AG09309 (cell line): ENCODE results near the gene ADAM19.
A peak's percentile ranks its signal among the peaks of the same experiment; 100 is the strongest.

Experiments
- DNase-seq: peaks from one replicate; pipeline ENCODE4 v3.0.0-alpha.2; 2010; ENCODE audit warnings: low read depth
- H3K4me3 ChIP-seq: 2 replicates; pipeline ENCODE4 v1.5.1; 2011; ENCODE audit warnings: mild to moderate bottlenecking, low read depth, low read length, moderate library complexity; ENCODE audit not compliant: control insufficient read depth
- TF ChIP-seq, protein P1 (sequence below): IDR thresholded peaks from 2 replicates; pipeline ENCODE4 v1.5.1; 2011; ENCODE audit warnings: mild to moderate bottlenecking, low read depth, low read length, inconsistent platforms; ENCODE audit not compliant: insufficient read depth, control insufficient read depth; ENCODE audit errors: missing control alignments

Gene ADAM19

DNA sequence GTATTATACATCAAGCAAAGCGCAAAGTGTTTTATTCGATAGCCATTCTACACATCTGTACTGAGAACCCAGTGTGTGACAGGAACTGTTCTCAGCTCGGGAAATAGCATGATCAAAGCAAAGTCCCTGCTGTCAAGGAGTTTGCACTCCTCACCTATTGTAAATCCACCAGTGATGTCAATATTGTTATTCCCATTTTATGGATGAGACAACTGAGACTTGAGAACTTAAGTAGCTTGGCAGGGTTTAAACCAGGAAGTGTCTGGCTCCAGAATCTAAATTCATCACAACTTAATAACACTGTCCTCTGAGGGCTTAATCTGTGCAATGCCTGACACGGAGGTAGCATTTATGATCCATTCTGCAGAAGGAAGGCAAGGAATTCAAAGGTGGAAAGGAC, 50.7 kb downstream of the ADAM19 start:
- TF ChIP-seq, protein P1, sequence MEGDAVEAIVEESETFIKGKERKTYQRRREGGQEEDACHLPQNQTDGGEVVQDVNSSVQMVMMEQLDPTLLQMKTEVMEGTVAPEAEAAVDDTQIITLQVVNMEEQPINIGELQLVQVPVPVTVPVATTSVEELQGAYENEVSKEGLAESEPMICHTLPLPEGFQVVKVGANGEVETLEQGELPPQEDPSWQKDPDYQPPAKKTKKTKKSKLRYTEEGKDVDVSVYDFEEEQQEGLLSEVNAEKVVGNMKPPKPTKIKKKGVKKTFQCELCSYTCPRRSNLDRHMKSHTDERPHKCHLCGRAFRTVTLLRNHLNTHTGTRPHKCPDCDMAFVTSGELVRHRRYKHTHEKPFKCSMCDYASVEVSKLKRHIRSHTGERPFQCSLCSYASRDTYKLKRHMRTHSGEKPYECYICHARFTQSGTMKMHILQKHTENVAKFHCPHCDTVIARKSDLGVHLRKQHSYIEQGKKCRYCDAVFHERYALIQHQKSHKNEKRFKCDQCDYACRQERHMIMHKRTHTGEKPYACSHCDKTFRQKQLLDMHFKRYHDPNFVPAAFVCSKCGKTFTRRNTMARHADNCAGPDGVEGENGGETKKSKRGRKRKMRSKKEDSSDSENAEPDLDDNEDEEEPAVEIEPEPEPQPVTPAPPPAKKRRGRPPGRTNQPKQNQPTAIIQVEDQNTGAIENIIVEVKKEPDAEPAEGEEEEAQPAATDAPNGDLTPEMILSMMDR: no peak
- no peak for DNase-seq
- H3K4me3 ChIP-seq: no peak overlapping the region

- H3K4me3 ChIP-seq: no peak overlapping the region
- DNase-seq: no peak
- TF ChIP-seq, protein P1: no peak
These were observed 51.6 kb downstream of the ADAM19 start for GRCh38 chr5:157523976-157524375.

GRCh38 chr5:157521704-157522029, 53.9 kb downstream of the ADAM19 start:
- no peak overlapping the region for H3K4me3 ChIP-seq
- no peak for DNase-seq
- TF ChIP-seq, protein P1: peak; percentile 17

DNA sequence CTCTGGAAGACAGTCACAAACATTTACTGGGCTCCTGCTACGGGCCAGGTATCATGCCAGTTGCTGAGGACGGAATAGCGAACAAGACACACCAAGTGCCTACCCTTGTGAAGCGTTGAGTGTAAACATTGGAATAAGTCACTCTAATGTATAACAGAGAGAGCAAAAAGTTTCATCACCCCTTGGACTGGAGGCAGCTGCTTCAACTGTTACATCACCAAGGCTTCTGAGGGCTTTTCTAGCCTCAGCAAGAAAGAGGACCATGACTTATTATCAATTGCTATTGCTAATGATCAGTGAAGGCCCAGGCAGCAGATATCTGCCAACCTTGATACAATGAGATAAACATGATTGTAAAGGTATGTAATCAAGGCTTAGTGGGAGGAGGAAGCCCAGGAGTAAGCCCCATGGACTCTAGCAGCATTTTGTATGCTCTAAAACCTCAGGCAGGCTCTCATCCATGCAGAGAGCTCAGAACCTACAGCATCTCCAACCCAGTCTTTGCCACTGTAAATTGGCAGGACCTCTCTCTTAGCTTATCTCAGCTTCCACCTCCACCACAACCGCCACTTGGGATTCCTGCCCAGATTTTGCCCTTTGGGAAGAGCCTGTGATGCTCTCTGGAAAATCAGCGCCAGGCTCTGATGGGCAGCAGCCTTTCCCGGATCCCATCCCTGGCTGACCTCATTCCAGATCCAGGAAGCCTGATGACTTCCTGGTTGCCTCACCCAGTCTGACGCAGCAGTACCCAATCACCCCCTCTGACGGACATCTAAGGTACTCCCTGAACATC, 54.5 kb downstream of the ADAM19 start:
- TF ChIP-seq, protein P1: no peak
- H3K4me3 ChIP-seq: no peak overlapping the region
- no peak for DNase-seq

DNA sequence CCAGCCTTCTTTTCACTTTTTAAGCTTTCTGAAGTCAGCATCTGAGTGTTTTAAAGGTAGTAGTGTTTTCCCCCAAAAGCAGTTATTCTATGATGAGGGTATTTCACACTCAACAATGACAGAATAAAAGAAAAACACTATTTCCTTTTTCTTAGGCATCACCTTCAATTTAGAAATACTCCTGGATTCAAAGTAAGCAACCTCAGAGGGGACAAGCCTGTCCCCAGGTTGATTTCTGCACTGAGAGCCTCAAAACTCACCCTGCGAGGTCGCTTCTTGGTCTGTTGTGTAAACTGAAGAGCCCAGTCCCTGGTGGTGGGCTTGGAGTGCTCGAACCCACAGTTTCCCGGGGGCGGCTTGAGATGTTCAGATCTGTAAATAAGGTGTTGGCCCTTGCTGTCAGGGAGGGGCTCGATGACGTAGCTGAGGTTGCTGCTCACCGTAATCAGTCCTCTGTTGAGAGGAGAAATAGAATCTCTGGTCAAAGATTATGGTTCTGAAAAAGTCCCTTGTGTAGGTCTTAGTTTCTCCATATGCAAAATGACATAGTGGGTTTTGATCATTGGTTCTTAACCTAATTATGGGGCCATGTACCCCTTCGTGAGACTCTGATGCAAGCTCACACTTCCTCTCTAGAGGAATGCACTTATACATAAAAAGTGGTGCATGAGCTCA, 55.9 kb downstream of the ADAM19 start:
- TF ChIP-seq, protein P1: no peak
- H3K4me3 ChIP-seq: no peak overlapping the region
- no peak for DNase-seq

- TF ChIP-seq, protein P1: no peak
- no peak overlapping the region for H3K4me3 ChIP-seq
- no peak for DNase-seq
These were observed 56.6 kb downstream of the ADAM19 start for GRCh38 chr5:157518963-157519362.
